Amniotic epithelial cell (primary cell): ENCODE results near the gene KRTAP21-3.
"Not testable (repeated sequence)": the region's sequence is repeated elsewhere in the genome, so short reads cannot be mapped to it uniquely, and the experiment has no call there.

Experiments used
- DNase-seq: peaks from one replicate; pipeline ENCODE4 v3.0.0-alpha.2; 2010; ENCODE audit warnings: low read depth

KRTAP21-3 gene

GRCh38 chr21:30718239-30718909 is at the start of gene KRTAP21-3:
Gene KRTAP21-3 (minus strand): TSS chr21:30718777. CDS start chr21:30718759, 18 bp downstream.
- no peak for DNase-seq

DNA sequence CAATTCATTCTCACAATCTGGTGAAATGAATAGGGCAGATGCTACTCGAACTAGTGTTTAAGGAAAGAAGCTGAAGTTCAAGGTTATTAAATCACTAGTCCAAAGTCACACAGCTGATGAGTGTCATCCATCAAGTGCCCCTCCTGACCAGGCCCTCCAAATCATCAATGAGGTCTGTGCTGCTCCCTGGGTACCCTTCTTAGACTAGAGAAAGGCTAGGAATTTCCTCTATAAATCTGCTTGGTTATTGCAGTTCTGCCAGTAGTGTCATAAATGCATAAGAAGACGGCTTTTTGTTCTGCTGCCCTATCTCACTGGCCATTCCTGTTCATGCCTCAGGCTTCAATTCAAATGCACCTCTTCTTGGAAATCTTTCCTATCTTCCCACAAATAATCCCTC is 42.2 kb upstream of the KRTAP21-3 start:
- DNase-seq, result no peak

DNA sequence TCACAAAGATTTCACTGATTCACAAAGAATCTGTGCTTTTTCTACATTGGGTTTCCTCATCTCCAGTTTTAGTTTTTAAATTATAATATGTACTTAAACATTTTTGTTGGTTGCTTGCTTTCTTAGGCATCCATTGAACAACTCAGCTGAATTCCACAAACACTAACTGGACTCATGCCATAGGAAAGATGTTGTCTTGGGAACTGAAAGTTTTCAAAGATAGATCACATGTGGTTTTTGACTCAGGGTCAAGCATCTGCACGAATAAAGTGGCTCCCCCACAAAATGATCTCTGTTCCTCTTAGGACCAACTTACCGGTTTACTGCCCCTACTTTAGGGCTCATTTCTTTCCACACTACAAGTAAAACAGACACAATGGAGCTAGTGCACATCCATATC is 39.7 kb upstream of the KRTAP21-3 start:
- DNase-seq, result no peak

- not testable (repeated sequence) for DNase-seq
Measured at GRCh38 chr21:30755328-30755727, 36.8 kb upstream of the KRTAP21-3 start, which contains the start of gene KRTAP21-1. Gene KRTAP21-1 (minus strand): TSS chr21:30755428. CDS start chr21:30755378, 50 bp downstream.

DNA sequence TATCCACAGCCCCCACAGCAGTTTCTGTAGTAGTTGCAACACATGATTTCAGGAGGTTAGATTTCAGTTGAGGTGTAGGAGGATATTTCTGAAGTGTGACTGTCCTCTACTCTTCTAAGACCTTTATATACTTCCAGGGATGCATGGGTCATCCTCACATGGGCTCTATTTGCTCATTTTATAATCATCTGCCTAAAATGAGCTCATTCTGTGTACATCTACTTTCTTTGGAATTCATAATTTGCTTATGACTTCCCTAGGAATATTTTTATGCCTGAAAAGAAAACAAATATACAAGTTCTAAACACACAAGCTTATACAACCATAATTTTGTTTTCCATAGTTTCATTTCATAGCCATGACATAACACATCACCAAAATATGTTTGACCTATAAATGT is 28.6 kb upstream of the KRTAP21-3 start, which contains the start of gene KRTAP21-2:
Gene KRTAP21-2 (minus strand): TSS at position 101 of the 400 bp plus-strand sequence. CDS start 57 bp downstream, at position 44.
- DNase-seq, result no peak

DNA sequence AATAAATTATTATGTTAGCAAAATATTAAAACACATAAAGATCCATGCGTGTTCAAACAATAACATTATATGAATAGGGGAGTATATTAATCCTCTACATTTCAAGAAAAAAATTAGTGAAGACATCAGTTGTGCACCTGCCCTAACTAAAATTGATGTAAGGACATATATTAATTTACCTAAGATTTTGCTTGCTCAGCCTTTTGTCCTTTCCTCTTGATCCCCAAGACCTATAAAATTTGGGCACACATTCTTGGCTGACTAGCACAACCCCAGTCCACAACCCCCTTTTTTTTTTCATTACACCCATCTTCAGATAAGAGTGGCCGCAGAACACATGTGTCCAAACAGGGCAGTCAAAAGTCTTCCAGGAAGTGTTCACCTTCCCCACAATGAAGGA is 21.9 kb upstream of the KRTAP21-3 start:
- no peak for DNase-seq

GRCh38 chr21:30733026-30733425 is 14.4 kb upstream of the KRTAP21-3 start:
- DNase-seq, result no peak

GRCh38 chr21:30726726-30727125 is 8.1 kb upstream of the KRTAP21-3 start:
- DNase-seq, result no peak

DNA sequence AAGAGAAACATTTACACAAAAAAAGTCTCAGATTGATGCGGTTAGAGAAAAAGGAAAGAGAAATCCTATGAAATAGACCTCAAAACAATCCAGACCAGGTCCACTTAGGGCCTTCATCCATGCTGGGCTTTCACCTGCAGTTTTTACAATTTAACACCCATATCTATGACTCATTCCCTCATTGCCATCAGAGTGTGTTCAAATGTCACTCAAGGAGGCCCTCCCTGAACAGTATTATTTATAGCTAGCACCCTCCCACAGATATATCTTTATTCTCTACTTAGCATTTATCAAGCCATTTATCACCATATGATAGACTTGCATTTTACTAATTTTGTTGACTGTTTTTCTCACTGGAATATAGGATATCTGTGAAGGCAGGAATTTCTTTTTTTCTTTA is 824 bp upstream of the KRTAP21-3 start:
- DNase-seq, result no peak

DNA sequence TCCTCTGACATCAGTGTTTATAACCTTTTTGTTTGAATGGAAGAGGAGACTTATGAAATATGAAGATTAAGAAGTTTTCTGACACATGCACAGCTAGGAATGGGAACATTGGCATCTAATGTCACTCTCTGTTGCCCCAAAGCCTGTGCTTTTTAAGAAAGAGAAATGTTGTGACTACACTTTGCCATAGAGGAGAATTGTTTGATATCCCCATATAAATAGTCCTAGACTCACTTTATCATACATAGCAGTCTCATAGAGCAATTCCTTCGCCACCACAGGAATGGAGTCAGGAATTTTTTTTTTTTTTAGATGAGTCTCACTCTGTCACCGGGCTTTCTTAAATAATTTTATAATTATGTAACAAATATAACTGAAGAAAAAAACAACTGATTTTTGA is 1.5 kb downstream of the KRTAP21-3 start:
- DNase-seq, result no peak

GRCh38 chr21:30714946-30715345 is 3.6 kb downstream of the KRTAP21-3 start:
- no peak for DNase-seq

GRCh38 chr21:30714456-30714855 is 4.1 kb downstream of the KRTAP21-3 start:
- DNase-seq, result no peak

GRCh38 chr21:30713766-30714165 is 4.8 kb downstream of the KRTAP21-3 start:
- no peak for DNase-seq

DNA sequence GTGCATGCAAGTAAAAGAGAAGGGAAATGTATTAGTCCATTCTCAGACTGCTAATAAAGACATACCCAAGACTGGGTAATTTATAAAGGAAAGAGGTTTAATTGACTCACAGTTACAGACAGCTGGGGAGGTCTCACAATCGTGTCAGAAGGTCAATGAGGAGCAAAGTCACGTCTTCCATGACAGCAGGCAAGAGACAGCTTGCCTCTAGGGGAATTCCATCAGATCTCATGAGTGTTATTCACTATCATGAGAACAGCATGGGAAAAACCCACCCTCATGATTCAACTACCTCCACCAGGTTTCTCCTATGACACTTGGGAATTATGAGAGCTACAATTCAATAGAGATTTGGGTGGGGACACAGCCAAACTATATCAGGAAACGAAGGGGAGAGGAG is 8.1 kb downstream of the KRTAP21-3 start:
- no peak for DNase-seq

- no peak for DNase-seq
Measured at GRCh38 chr21:30707409-30707808, 11.2 kb downstream of the KRTAP21-3 start.

DNA sequence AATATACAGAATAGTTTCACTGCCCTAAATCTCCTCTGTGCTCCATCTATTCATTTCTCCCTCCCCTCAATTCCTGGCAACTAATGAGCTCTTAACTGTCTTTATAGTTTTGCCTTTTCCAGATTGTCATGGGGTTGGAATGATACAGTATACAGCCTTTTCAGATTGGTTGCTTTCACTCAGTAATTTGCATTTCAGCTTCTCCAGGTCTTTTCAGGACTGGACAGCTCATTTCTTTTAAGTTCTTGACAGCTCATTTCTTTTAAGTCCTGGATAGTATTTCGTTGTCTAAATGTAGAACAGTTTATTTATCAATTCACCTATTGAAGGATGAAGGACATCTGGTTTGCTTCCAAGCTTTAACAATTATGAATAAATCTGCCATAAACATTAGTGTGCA is 22.6 kb downstream of the KRTAP21-3 start:
- no peak for DNase-seq

- no peak for DNase-seq
Measured at GRCh38 chr21:30689822-30690221, 28.8 kb downstream of the KRTAP21-3 start.

DNA sequence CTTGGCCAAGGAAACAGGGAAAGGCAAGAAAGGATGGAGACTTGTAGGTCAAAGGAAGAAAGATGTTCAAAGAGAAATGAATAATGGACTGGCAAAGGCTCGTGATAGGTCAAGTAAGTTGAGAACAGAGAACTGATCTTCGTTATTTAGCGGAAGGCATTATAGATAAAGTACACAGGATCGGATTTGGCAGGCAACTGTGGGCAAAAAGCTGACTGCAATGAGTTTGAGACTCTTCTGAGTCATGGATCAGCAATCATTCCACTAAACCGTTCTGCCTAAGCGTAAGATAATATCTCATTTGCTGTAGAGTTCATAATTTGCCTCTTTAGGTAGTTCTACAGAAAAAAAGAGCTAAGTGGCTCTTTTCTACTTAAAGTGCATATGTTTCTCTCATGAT is 34.1 kb downstream of the KRTAP21-3 start:
- no peak for DNase-seq

- no peak for DNase-seq
Measured at GRCh38 chr21:30680586-30680985, 38.0 kb downstream of the KRTAP21-3 start.

DNA sequence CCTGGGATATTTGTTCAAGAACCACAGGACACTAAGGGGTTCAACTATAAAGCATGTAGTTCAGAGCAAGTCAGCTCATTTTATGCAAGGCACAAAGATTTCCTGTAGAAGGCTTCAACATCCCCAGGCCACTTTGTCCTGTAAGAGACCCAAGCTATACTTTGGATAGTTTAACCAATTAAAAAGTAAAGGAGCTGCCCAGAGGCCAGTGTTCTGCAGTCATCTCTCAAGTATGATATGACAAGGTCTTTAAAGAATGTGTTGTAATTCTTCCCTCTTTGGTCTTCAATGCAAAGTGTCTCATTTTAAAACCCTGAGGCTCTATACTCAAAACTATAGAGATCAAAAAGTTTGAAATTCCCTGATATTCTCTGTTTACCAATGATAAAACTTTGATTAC is 41.8 kb downstream of the KRTAP21-3 start:
- no peak for DNase-seq

- no peak for DNase-seq
Measured at GRCh38 chr21:30674312-30674711, 44.3 kb downstream of the KRTAP21-3 start.

- no peak for DNase-seq
Measured at GRCh38 chr21:30672985-30673650, 45.5 kb downstream of the KRTAP21-3 start.

DNA sequence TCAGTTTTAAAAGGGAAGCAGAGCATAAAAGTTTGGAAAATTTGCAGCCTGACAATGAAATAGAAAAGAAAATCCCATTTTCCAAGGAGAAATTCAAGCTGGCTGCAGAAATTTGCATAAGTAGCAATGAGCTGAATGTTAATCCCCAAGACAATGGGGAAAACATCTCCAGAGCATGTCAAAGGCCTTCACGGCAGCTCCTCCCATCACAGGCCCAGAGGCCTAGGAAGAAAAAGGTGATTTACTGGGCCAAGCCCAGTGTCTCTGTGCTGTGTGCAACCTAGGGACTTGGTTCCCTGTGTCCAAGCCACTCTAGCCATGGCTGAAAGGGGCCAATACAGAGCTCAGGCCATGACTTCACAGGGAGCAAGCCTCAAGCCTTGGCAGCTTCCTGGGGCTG is 49.8 kb downstream of the KRTAP21-3 start:
- DNase-seq, result no peak
